GM12878 (cell line): ENCODE data around the gene COPE. TPM values are rescaled to one million over a fixed set of nuclear protein-coding genes. Genes with fewer than 3 reads are reported as not detected.

Experiments
- ATAC-seq: fragments of 200-7000 bp; cut with Tn5 transposase; 3 replicates; pipeline ENCODE4 v1.9.1; 2020; ENCODE audit warnings: mild to moderate bottlenecking, moderate library complexity
- BruUV-seq: library from RNA; stranded (reverse); fragments of 400-500 nt; replicated peaks from 2 replicates; lab custom pipeline; 2021; lab: Mats Ljungman, UMichigan
- CTCF ChIA-PET: fragments of 300-600 bp; sonication (Branson Sonifier 250); formaldehyde crosslinking; extraction: SDS; loops from one replicate; lab custom pipeline; 2021; ENCODE audit warnings: inconsistent platforms; lab: Yijun Ruan, JAX
- POLR2A ChIA-PET: fragments of 350-600 bp; formaldehyde crosslinking; extraction: SDS; loops from one replicate; lab custom pipeline; 2021; ENCODE audit warnings: inconsistent platforms; lab: Charles Lee
- RAD21 ChIA-PET: fragments of 300-600 bp; sonication (Branson Sonifier 250); formaldehyde crosslinking; loops from one replicate; lab custom pipeline; 2023; ENCODE audit warnings: antibody characterized with exemption; ENCODE audit not compliant: unreplicated experiment; lab: Charles Lee
- SMC1A ChIA-PET: fragments of 300-600 bp; sonication (Branson Sonifier 250); formaldehyde crosslinking; loops from one replicate; lab custom pipeline; 2023; ENCODE audit not compliant: unreplicated experiment, uncharacterized antibody; lab: Charles Lee
- DNase-seq: peaks from one replicate; pipeline ENCODE4 v3.0.0-alpha.2; 2011; ENCODE audit warnings: low read depth, low spot score
- FAIRE-seq: peaks from 3 replicates; lab custom pipeline; 2011; peaks lifted over from hg19 to GRCh38; lab: Jason Lieb, UNC
- H2AFZ ChIP-seq: 2 replicates; pipeline ENCODE4 v1.6.0; 2011; ENCODE audit warnings: low read depth, low read length, control low read depth; ENCODE audit not compliant: control insufficient read depth
- H3K27ac ChIP-seq: 2 replicates; pipeline ENCODE4 v1.5.1; 2011; ENCODE audit warnings: control low read depth; ENCODE audit not compliant: control insufficient read depth, insufficient read depth
- H3K27me3 ChIP-seq, 2 experiments: replicated peaks in 1 of 2; 2 replicates each; pipeline versions ENCODE4 v1.6.0 to v1.6.1; 2011; ENCODE audit warnings: low read length in 1 of 2; ENCODE audit not compliant: control insufficient read depth in 2 of 2, insufficient read depth in 2 of 2
- H3K36me3 ChIP-seq, 2 experiments: 2 replicates each; pipeline ENCODE4 v1.5.1; 2011; ENCODE audit warnings: low read length in 1 of 2; ENCODE audit not compliant: control insufficient read depth in 2 of 2, insufficient read depth in 2 of 2
- H3K4me1 ChIP-seq: 2 replicates; pipeline ENCODE4 v1.6.1; 2011; ENCODE audit warnings: mild to moderate bottlenecking, low read length, moderate library complexity, mixed read lengths; ENCODE audit not compliant: control insufficient read depth, insufficient read depth
- H3K4me2 ChIP-seq: 2 replicates; pipeline ENCODE4 v1.6.0; 2011; ENCODE audit warnings: control low read depth; ENCODE audit not compliant: control insufficient read depth, insufficient read depth
- H3K4me3 ChIP-seq: fragments of 200-600 bp; sonication (generic); 2 replicates; pipeline ENCODE4 v1.5.1; 2016
- H3K79me2 ChIP-seq: 2 replicates; pipeline ENCODE4 v1.6.0; 2011; ENCODE audit warnings: low read length; ENCODE audit not compliant: control insufficient read depth, insufficient read depth
- H3K9ac ChIP-seq: 2 replicates; pipeline ENCODE4 v1.8.0; 2011; ENCODE audit warnings: low read length, control low read depth, mixed read lengths; ENCODE audit not compliant: control insufficient read depth, insufficient read depth
- H3K9me3 ChIP-seq: replicated peaks from 3 replicates; pipeline ENCODE4 v1.5.1; 2011; ENCODE audit warnings: mild to moderate bottlenecking, low read length; ENCODE audit not compliant: control insufficient read depth, insufficient read depth
- H4K20me1 ChIP-seq: 2 replicates; pipeline ENCODE4 v1.6.0; 2011; ENCODE audit not compliant: control insufficient read depth, insufficient read depth
- BCL11A ChIP-seq: IDR thresholded peaks from 2 replicates; pipeline ENCODE4 v1.6.1; 2011; ENCODE audit warnings: low read depth, low read length
- BMI1 ChIP-seq: fragments of 450-650 bp; IDR thresholded peaks from 2 replicates; pipeline ENCODE4 v1.6.1; 2016; ENCODE audit warnings: mild to moderate bottlenecking, moderate library complexity, borderline replicate concordance
- CHD4 ChIP-seq: fragments of 200-600 bp; sonication (generic); IDR thresholded peaks from 2 replicates; pipeline ENCODE4 v1.6.1; 2016; ENCODE audit warnings: mild to moderate bottlenecking
- FOS ChIP-seq: IDR thresholded peaks from 3 replicates; pipeline ENCODE4 v1.6.1; 2011; ENCODE audit warnings: borderline replicate concordance; ENCODE audit not compliant: insufficient read length; ENCODE audit errors: extremely low read depth
- MEF2A ChIP-seq: IDR thresholded peaks from 2 replicates; pipeline ENCODE4 v1.6.1; 2011; ENCODE audit warnings: low read depth, mild to moderate bottlenecking, low read length, moderate library complexity; ENCODE audit not compliant: insufficient read depth
- NKRF ChIP-seq: fragments of 450-650 bp; conservative IDR thresholded peaks from 2 replicates; pipeline ENCODE4 v1.6.1; 2017; ENCODE audit warnings: mild to moderate bottlenecking, moderate library complexity
- SRF ChIP-seq, 2 experiments: IDR thresholded peaks; 2 replicates each; pipeline ENCODE4 v1.6.1; 2011; ENCODE audit warnings: low read depth in 2 of 2, low read length in 2 of 2, mild to moderate bottlenecking in 1 of 2, moderate library complexity in 1 of 2
- USF1 ChIP-seq: IDR thresholded peaks from 2 replicates; pipeline ENCODE4 v1.6.1; 2011; ENCODE audit warnings: borderline replicate concordance, low read depth, mild to moderate bottlenecking, moderate library complexity, mixed read lengths, low read length; ENCODE audit not compliant: insufficient read depth; ENCODE audit errors: extremely low read length
- ZNF592 ChIP-seq: fragments of 450-650 bp; IDR thresholded peaks from 2 replicates; pipeline ENCODE4 v1.6.1; 2017; ENCODE audit warnings: mild to moderate bottlenecking, moderate library complexity
- WGBS: methylation state at CpG from one replicate; pipeline ENCODE4 v1.1.6; 2016; ENCODE audit warnings: low lambda C conversion rate; ENCODE audit not compliant: insufficient replicate concordance, insufficient coverage; ENCODE audit errors: missing lambda C conversion rate; 5-methylcytosine and 5-hydroxymethylcytosine counted together
- in situ Hi-C: fragments of 300-500 bp; cut with MboI; formaldehyde crosslinking; loops from 9 replicates; pipeline ENCODE4 v1.14.3; 2018; ENCODE audit warnings: mixed read lengths
- intact Hi-C: fragments of 100-400 bp; cut with micrococcal nuclease; formaldehyde crosslinking; loops from one replicate; pipeline ENCODE4 v1.14.2; 2022; ENCODE audit not compliant: unreplicated experiment
- polyA plus RNA-seq, 11 experiments: library from polyadenylated mRNA; depleted of rRNA in 4 of 11; unstranded in 6 of 11; stranded (reverse) in 5 of 11; fragments of >200 nt; fragmentation: Nextera tagmentation in 4 of 11; fragmentation: Illumina TruSeq in 1 of 11; extraction: Ambion mirVana in 4 of 11; extraction: Trizol in 1 of 11; gene quantifications; 1 replicate in 1 of 11; 2 replicates in 10 of 11; pipeline versions ENCODE4 v1.2.1 to v1.2.3, GENCODE V29; 2011 to 2016; ENCODE audit warnings: inconsistent platforms in 2 of 11, missing spikeins in 2 of 11, low read depth in 1 of 11
- total RNA-seq, 4 experiments: library from RNA; depleted of rRNA in 3 of 4; stranded (reverse); fragments of >200 nt in 3 of 4; fragmentation: Illumina TruSeq in 1 of 4; extraction: Trizol in 1 of 4; gene quantifications; 2 replicates each; pipeline versions ENCODE4 v1.2.1 to v1.2.3, GENCODE V29; 2013 to 2021

Gene COPE
- total and polyA plus RNA-seq, 10 of the 15 experiments (the other 5 are each of a cell fraction or from before 2014, with no cell fraction given) = 3.5 to 464 (median 222) TPM

DNA sequence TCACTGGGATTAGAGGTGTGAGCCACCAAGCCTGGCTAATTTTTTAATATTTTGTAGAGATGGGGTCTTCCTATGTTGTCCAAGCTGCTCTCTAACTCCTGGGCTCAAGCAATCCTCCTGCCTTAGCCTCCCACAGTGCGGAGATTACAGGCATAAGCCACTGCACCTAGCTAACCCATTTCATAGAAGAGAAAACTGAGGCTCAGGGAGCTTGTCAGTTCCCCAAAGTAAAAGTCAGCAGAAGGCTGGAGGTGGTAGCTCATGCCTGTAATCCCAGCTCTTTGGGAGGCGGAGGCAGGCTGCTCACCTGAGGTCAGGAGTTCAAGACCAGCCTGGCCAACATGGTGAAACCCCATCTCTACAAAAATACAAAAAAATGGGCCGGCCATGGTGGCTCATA, 30.7 kb upstream of the COPE start:
- RAD21 ChIA-PET = no interaction called here
- Histone ChIP-seq H3K4me2 (no peak overlapping the region), H3K9me3 (no peaks in the 10 kb centered on the region), H3K27ac (no peak overlapping the region), H3K36me3 (no peaks in the 10 kb centered on the region), H3K4me1 (peaks cover 14% of the 10 kb centered on the region), H3K9ac (no peak overlapping the region), H3K79me2 (no peaks in the 10 kb centered on the region), H3K4me3 (no peak overlapping the region), H4K20me1 (no peaks in the 10 kb centered on the region), H2AFZ (no peak overlapping the region), H3K27me3 (no peaks in the 10 kb centered on the region)
- no TSS peak for BruUV-seq
- POLR2A ChIA-PET = interaction anchor here (0.6 to 0.7 kb wide), 2 partner anchors 15 to 23 kb away, joined by 3 to 4 read pairs; no protein-coding TSS in a partner anchor
- 50% methylated on average over 3 of the region's 3 CpGs for WGBS
- CTCF ChIA-PET = interaction anchor here (1.0 to 1.1 kb wide), 2 partner anchors 36 to 103 kb away, joined by 3 read pairs; no protein-coding TSS in a partner anchor
- intact Hi-C loops = no loop called here
- DNase-seq (no peak), FAIRE-seq (no peak), ATAC-seq (no peak)
- in situ Hi-C loops = no loop called here
- TF ChIP-seq CHD4 (no peak), MEF2A (no peak), NKRF (no peak), USF1 (no peak), BMI1 (no peak), ZNF592 (no peak), SRF (IDR thresholded peaks at IDR 0.05; ENCODE audit: low read depth in 2 of 2, low read length in 2 of 2) (no peak), FOS (no peak), BCL11A (no peak)
- SMC1A ChIA-PET = no interaction called here
